Adrenal gland (tissue), 5 donors: ENCODE results near the gene DCLRE1A.

Experiments
- CTCF ChIP-seq, 6 experiments: fragments of 450-650 bp in 4 of 6; fragments of 200-600 bp in 2 of 6; sonication (generic) in 1 of 6; IDR thresholded peaks; 1 replicate in 5 of 6; 2 replicates in 1 of 6; pipeline versions ENCODE4 v1.5.1 to v1.8.0; 2016 to 2021; ENCODE audit warnings: antibody characterized with exemption in 6 of 6, mild to moderate bottlenecking in 2 of 6, moderate library complexity in 1 of 6
- POLR2A ChIP-seq, 2 donors: fragments of 450-650 bp; IDR thresholded peaks; one replicate each; pipeline ENCODE4 v1.6.1; 2017; ENCODE audit warnings: antibody characterized with exemption in 2 of 2, mild to moderate bottlenecking in 2 of 2, moderate library complexity in 1 of 2
- donor health status: DM: no; HTN: no; CAD: no.

- TF ChIP-seq CTCF (IDR thresholded peaks at IDR 0.05) (no peak), POLR2A (IDR thresholded peaks at IDR 0.05) (no peak)
These were observed 4.6 kb downstream of the DCLRE1A start for GRCh38 chr10:113849140-113849803.
